Ovary (tissue), 3 donors: Measurements from ENCODE around the gene CAMKMT.

ENCODE experiments used
- POLR2A ChIP-seq: fragments of 450-650 bp; IDR thresholded peaks from one replicate; pipeline ENCODE4 v1.6.1; 2017; ENCODE audit warnings: antibody characterized with exemption, mild to moderate bottlenecking, moderate library complexity
- TF ChIP-seq, protein P1 (sequence below), 3 donors: fragments of 450-650 bp in 2 of 3; fragments of 200-600 bp in 1 of 3; IDR thresholded peaks; one replicate each; pipeline versions ENCODE4 v1.5.1 to v1.8.0; 2016 to 2022; ENCODE audit warnings: antibody characterized with exemption in 3 of 3, mild to moderate bottlenecking in 1 of 3
- donor health status: DM: no; HTN: no; CAD: no.

GRCh38 chr2:44546459-44547127 is 184.8 kb downstream of the CAMKMT start:
- no peak for TF ChIP-seq POLR2A
- TF ChIP-seq, protein P1, sequence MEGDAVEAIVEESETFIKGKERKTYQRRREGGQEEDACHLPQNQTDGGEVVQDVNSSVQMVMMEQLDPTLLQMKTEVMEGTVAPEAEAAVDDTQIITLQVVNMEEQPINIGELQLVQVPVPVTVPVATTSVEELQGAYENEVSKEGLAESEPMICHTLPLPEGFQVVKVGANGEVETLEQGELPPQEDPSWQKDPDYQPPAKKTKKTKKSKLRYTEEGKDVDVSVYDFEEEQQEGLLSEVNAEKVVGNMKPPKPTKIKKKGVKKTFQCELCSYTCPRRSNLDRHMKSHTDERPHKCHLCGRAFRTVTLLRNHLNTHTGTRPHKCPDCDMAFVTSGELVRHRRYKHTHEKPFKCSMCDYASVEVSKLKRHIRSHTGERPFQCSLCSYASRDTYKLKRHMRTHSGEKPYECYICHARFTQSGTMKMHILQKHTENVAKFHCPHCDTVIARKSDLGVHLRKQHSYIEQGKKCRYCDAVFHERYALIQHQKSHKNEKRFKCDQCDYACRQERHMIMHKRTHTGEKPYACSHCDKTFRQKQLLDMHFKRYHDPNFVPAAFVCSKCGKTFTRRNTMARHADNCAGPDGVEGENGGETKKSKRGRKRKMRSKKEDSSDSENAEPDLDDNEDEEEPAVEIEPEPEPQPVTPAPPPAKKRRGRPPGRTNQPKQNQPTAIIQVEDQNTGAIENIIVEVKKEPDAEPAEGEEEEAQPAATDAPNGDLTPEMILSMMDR (IDR thresholded peaks at IDR 0.05): no peak
